HG02852 (cell line): ENCODE data around the gene UQCRQ.

Experiments
- ATAC-seq: cut with Tn5 transposase; IDR thresholded peaks from one replicate; pipeline ENCODE4 v1.9.1; 2021; ENCODE audit warnings: mild to moderate bottlenecking, moderate library complexity; ENCODE audit not compliant: unreplicated experiment

Gene UQCRQ

DNA sequence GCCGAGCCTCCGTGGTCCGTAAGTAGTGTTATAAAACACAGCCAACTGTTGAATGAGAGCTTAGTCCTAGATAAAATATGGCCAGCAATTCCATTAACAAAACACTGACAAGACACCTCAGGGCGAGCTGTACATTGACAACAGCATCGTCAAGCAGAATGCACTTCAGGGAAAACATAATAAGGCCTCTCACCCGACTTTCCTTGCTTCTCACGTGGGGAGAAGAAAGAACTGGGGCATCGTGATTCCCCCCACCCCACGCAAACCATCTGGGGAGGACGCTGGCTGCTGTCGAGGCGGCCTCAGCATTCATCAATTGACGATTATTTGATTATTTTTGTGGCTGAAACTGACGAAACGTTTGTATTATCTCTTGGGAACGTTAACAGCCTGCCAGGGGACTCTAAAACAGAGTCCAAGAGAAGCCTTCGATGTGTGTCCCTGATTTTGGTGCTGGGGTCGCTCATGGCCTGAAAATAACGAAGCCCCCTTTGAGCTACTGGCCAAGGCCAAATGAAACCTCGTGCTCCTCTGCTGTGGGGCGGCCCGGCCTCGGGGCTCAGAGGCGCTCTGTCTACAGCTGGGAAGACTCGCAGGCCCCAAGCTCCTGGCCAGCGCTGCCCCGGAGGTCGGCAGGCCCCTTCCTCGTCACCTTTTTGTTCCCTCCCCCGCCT lies 637 bp upstream of the UQCRQ start:
- peak; percentile 24 for ATAC-seq

DNA sequence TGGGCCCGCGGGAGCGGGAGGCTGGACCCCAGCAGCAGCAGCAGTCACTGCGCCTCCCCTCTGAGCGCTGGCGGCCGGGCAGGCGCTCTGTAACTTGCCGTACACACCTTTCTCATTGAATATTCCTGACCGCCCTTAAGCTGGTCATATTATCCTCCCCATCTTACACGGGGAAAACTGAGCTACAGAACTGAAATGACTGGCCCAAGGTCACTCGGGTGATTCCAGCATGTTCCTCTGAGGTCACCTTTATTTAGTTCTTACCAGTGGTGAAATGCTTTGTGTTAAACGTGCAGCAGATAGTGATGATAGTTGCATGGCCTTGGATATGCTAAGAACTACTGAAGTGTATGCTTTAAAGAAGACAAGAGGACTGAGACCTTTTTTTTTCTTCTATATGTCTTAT lies 607 bp downstream of the UQCRQ start:
- ATAC-seq: peak; percentile 13

- ATAC-seq: no peak
Measured at GRCh38 chr5:132868754-132869153, 2.3 kb downstream of the UQCRQ start.

DNA sequence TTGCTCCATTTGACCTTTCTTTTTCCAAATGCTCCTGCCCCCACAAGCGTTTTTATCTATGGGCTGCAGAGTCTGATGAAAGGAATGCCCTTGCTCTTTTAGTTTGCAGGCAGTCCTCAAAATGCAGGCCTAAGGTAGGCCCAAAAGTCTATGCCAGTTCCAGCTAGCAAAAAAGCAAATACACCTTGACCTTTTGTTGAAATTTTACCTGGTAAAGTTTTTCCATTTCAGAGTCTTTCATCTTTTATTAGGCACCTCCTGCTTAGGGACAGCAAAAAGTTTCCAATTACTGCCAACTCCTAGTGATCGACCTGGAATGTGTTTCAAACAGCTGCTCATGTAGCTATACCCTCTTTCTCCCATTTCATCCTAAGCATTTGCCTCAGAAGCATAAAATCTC lies 4.4 kb downstream of the UQCRQ start:
- no peak for ATAC-seq

DNA sequence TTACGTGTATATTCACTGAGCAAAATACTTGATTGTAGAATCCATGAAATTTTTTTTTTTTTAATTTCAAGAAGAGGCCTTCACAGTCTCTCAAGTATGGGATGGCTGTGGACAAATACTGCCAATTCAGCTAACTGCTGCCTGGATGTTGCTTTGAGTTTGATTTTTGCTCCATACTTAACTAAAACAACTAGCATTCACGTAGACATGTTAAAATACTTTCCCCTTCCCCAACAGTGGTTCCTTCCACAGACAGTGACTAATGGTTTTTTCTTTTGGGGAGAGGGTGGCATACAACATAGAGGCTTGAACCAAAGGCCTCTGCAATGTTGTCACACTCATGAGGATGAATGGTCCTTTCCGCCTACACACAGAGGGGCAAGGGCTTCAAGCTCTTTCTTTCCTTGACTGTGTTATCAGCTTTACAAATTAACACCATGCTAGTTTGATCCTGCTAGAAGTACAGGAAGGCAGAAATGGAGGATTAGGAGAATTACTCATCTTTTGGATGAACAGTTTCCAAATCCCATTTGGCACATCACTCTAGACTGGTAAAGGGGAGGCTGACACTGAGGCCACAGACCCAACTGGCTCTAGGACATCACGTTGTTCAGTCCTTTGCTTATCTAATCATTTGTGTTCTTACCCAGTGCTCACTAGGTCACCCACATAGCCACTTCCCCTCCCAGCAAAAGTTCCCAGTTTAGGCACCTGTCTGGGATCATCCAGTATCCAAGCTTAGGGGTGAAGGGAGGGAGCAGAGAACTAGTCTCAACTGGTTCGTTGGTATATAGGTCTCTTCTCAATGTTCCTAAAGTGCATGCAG lies 5.2 kb downstream of the UQCRQ start:
- ATAC-seq: no peak

GRCh38 chr5:132872788-132873118 lies 6.3 kb downstream of the UQCRQ start:
- ATAC-seq: no peak

- ATAC-seq: no peak
Measured at GRCh38 chr5:132873119-132873929, 6.9 kb downstream of the UQCRQ start, which contains the start of gene LEAP2. Gene LEAP2, plus strand, starts transcription at chr5:132873668. Its CDS starts 27 bp downstream, at chr5:132873695.

DNA sequence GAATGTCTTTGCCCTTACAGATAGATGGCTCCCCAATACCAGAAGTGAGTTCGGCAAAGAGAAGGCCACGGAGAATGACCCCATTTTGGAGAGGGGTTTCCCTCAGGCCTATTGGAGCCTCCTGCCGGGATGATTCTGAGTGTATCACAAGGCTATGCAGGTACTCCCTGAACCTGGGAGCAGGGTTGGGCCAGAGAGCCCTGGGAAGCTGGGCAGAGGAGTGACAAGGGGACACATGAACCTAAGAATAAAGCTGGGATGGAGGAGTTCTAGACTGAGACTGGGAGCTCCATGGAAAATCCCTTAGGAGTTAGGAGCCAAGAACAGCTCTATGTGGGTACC lies 7.5 kb downstream of the UQCRQ start:
- no peak for ATAC-seq

- no peak for ATAC-seq
Measured at GRCh38 chr5:132876020-132876759, 9.7 kb downstream of the UQCRQ start.

DNA sequence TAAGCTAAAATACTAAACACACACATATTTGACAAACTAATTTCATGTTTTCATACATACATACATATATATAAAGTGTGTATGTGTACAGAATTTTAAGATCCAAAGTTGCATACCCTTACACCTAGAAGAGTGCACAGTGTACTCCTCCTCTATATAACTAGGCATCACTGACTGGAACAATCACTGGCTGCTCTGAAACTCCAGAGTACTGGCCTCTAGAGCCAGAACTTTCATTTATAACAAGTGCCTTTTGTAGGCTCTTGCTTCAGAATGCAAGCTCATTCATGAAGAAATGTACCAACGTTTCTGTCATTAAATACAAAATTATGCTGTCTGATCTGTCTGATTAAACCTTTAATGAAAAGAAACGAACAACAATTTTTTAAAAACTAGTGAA lies 11.0 kb downstream of the UQCRQ start:
- no peak for ATAC-seq

GRCh38 chr5:132877938-132878337 lies 11.5 kb downstream of the UQCRQ start:
- no peak for ATAC-seq

- ATAC-seq: no peak
Measured at GRCh38 chr5:132883261-132883834, 16.9 kb downstream of the UQCRQ start.

GRCh38 chr5:132884548-132884947 lies 18.1 kb downstream of the UQCRQ start:
- no peak for ATAC-seq

- no peak for ATAC-seq
Measured at GRCh38 chr5:132886064-132886823, 19.8 kb downstream of the UQCRQ start.

DNA sequence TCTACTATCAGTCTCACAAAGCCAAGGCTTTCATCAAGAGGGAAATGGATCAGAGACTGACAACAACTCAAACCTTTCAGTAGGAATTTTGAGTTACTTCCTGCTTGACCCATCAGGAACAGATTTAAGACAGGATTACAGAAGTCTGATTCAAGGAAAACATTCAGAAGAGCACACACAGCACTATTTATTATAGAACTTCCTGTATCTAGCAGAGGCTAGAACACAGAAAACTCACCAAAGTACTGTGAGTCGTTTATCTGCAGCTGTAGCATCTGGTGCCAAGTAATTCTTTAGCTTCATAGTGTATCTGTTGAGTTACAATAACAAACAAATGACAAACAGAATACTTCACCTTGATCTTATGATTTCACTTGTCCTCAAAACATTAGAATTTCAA lies 20.8 kb downstream of the UQCRQ start:
- no peak for ATAC-seq

DNA sequence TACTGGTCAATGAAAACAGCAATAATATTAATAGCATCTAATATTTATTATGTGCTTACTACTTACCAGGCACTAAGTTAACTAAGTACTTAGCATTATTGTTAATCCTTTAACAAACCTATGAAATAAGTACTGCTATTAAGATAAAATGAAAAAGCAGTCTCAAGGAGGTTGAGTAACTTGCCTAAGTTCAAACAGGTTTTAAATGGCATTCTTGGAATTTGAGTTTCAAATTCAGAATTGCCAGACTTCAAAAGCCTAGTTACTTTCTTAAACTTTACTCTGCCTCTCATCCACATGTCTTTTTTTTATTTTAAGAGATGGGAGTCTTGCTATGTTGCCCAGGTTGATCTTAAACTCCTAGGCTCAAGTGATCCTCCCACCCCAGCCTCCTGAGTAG lies 23.1 kb downstream of the UQCRQ start:
- no peak for ATAC-seq

- ATAC-seq: no peak
Measured at GRCh38 chr5:132890817-132891216, 24.4 kb downstream of the UQCRQ start.

DNA sequence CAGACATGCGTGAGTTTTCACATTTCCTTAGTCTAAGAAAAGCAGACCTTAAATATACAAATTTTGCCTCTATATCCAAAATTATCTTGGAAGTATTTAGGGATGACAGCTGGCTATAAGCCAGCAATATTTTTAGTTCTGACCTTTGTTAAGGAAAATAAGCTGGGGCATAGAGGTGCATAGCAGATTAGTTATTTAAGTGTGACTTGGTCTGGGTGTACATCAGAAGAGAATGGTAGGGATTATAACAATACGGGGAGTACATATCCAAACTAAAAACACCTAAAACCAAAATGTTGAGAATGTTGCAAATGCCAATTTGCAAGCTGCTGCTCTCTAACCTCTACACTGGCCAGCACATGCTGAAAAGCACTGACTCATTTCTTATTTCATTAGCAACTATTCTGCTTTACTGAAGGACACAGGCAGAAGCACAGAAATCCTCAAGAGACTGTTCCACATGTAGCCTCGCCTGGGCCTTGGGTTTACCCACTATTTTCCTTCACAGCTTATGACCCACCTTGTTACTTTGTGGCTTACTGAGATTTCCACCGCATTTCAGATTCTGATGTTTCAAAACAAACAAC lies 29.4 kb downstream of the UQCRQ start:
- no peak for ATAC-seq

GRCh38 chr5:132896685-132897084 lies 30.2 kb downstream of the UQCRQ start:
- no peak for ATAC-seq

GRCh38 chr5:132898094-132898493 lies 31.7 kb downstream of the UQCRQ start:
- no peak for ATAC-seq
